OCI-M1 (cell line): ENCODE results near the gene PACSIN3.

Experiments
- DNase-seq: peaks from one replicate; lab custom pipeline; 2025; lab: John Stamatoyannopoulos, UW

The PACSIN3 gene

GRCh38 chr11:47152953-47153950 lies 33.0 kb downstream of the PACSIN3 start:
- peak; percentile 83 for DNase-seq

GRCh38 chr11:47152126-47152952 lies 33.9 kb downstream of the PACSIN3 start:
- no peak for DNase-seq

- no peak for DNase-seq
These were observed 36.5 kb downstream of the PACSIN3 start for GRCh38 chr11:47149782-47150181.

DNA sequence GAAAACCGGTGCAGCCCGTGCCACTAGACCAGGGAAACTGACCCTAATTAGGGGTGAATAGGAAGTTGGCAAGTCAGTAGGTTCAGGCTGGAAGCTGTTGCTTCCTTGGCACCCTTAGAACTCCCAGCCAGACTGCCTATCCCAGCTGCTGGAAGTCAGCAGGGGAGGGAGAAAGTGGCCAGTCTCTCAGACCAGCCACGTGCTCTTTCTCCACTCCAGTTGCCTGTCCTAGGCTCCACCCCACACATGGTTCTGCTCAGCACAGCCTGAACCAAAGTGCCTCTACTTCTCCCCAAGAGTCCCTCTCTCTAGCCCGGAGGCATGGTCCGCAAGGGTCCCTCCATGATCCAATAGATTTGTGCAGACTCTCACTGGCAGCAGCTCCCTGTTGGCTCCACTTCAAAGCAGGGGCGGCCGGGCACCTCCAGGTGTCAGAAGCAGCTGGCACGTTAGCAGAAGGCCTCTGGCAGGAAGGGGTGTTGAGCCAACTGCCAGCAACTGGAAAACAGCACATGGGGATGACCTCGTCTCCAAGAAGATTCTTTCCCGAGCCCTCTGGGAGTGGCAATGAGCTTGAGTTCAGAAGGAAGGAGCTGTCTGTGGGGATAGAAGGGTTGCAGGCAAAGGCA lies 37.2 kb downstream of the PACSIN3 start:
- DNase-seq = no peak

GRCh38 chr11:47148270-47148669 lies 38.0 kb downstream of the PACSIN3 start:
- no peak for DNase-seq

GRCh38 chr11:47147681-47148080 lies 38.6 kb downstream of the PACSIN3 start:
- DNase-seq = no peak

GRCh38 chr11:47147250-47147649 lies 39.0 kb downstream of the PACSIN3 start:
- no peak for DNase-seq

DNA sequence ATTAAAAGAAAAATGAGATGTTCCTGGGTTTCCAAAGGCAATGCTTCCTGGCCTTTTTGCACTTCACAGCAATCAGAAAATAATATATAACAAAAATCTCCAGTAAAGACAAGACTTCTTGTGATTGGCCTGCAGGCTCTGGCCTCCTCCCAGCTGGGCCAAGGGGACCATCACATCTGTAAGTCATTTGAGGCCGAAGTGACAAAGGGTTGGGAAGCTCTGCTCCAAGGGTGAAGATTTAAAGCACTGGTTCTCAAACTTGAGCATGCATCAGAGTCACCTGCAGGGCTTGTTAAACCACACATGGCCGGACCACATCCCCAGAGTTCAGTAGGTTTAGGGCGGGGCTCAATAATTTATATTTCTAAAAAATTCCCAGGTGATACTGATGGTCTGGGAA lies 41.7 kb downstream of the PACSIN3 start:
- no peak for DNase-seq

DNA sequence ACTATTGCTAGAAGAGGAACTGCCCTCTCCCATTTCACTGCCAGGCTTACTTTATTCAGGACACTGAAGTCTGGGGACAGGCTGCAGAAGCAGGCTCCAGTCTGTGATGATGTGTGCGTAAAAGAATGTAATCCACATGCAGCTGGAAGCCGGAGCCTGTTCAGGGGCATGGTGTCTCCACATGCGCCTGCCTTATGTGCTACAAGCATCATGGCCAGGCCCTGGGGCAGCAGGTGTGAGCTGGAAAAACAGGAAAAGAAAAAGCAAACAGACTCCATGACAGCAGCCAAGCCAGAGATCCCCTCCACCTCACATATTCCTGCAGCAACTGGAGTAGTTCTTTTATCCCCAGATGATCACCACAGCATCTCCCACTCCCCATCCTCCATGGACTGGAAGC lies 42.9 kb downstream of the PACSIN3 start:
- no peak for DNase-seq

DNA sequence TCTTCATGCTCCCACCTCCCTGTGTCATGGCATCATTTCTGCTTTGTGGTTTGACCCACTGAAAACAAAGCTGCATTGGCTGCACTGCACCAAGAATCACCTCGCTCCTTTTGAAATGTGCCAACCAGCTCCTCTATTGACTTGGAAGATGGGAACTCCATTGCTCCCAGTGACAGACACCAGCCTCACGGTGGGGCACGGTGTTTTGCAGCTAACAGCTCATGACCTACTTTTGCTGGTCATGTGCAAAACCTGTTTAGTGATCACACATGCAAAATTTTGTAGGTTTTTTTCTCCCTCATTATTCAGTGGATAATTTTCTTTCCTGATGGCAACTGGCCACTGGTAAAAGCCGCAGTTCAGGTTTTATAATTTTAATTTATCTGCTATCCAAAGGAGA lies 46.4 kb downstream of the PACSIN3 start:
- no peak for DNase-seq

DNA sequence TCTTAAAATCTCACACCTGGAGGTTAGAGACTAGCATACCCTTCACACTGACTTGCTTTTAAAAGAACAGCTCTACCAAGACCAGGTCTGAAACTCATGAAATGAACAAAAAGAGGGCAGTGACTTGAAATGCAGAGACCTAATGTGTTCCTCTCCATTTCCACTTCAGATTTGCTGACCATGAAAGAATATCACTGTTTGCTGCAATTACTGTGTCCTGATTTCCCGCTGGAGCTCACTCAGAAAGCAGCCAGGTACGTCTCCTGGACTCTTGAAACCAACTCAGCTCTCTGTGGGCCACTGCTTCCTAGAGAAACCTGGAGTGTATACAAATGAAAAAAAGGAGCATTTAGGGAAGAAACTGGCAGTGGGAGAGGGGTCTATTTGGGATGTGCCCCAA lies 48.8 kb downstream of the PACSIN3 start:
- DNase-seq = no peak

DNA sequence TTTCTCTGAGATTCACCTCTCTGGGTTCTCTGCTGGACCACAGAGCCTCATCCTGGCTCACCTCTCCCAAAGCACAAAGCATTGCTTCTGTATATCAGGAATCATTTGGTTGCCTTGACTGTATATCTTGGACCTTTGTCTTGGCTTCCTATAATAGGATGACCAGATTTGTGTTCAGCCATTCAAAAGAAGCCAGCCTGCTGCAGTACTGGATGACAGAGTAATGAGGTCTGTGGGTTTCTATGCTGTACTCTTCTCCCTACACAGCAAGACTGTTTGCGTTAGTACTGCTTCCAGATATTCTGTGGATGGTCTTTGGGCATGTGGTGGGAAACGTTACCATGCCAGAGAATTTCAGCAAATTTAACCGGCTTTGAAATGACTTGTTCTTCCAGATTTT lies 49.3 kb downstream of the PACSIN3 start:
- no peak for DNase-seq

DNA sequence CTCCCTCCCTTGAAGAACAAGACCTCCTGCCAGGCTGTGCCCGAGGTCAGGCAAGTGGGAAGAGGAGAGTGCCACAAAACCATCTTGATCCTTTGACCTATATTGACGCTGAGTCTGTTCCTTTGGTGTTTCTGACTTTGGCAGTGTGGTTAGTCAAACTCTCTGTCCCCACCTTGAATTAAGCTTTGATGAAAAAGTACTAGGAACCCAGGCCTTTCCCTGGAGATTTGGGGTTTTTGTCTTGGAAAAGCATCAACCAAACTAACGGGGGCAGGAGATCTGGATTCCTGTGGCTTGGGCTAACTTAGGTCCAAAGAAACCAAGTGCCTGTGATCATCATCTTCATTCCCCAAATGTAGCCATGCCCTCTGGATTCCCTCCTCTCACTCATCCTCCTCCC lies 49.9 kb downstream of the PACSIN3 start:
- no peak for DNase-seq

DNA sequence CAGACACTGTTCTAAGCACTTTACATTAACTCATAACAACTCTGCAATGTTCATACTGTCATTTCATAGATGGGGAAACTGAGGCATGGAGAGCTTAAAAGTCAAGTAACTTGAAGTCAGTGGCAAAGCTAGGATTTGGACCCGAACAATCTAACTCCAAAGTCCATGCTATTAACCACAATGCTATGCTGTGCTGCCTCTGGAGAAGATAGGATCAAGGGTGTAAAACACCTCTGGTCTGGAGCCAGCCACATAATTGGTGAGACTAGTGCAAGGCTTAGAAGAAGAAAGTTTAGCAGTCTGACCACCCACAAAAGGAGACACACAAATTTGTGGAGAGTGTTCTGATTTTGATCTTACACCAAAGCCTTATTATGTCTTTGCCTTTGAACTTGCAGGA lies 53.3 kb downstream of the PACSIN3 start:
- DNase-seq = no peak

DNA sequence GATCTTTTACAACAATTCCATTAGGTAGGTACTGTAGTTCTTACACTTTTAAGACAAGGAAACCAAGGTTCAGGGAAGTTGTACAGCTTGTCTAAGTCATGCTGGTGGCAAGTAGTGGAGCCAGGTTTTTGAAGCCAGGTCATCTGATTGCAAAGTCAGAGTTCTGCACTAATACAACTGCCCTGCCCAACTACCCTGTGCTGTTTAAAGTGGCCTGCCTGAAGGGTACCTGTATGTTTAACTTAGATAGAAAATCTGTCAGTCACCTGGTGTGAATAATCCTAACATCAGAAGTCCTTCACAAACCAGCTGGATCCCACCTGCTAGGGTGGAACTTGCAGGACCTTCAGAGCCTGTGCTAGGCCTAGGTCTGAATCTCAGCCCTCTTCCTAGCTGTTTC lies 53.7 kb downstream of the PACSIN3 start:
- no peak for DNase-seq

GRCh38 chr11:47131136-47131535 lies 55.1 kb downstream of the PACSIN3 start:
- no peak for DNase-seq

DNA sequence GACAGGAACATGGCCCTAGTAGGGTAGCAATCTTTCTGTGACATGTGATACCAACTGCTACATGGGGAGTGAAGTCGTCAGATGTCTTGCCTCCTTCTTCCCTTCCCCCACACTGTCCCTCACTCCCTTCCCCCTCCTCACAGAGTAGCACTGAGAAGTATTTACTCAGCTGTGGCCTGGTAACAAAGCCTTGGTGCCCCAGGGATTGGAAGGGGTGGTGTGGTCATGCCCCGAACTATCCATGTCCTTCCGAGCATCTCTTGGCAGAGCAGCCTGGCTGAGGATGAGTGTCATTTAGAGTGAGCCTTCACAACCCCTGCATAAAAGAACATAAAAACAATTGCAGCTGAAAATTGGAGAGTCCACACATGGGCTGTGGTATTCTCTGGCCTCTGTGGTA lies 55.7 kb downstream of the PACSIN3 start:
- DNase-seq = peak; percentile 63
